NCI-H1436 (cell line): ENCODE measurements around the gene SPAG16.

ENCODE experiments used
- DNase-seq: peaks from one replicate; lab custom pipeline; 2025; lab: John Stamatoyannopoulos, UW

Gene SPAG16

GRCh38 chr2:214277880-214278279, 993.6 kb downstream of the SPAG16 start:
- no peak for DNase-seq

DNA sequence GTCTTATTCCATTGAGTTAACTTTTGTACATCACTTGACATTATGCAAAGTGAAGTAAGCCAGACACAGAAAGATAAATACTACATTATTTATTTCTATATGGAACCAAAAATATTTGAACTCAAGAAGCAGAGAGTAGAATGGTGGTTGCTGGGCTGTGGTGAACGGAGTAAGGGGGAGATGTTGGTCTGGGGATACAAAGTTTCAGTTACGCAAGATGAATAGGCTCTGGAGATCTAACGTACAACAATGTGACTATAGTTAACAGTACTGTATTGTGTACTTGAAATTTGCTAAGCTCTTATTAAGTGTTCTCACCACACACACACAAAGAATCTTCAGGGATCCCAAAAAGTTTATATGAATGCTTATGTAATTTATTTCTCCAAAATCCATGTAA, 1001.7 kb downstream of the SPAG16 start:
- DNase-seq, result no peak

DNA sequence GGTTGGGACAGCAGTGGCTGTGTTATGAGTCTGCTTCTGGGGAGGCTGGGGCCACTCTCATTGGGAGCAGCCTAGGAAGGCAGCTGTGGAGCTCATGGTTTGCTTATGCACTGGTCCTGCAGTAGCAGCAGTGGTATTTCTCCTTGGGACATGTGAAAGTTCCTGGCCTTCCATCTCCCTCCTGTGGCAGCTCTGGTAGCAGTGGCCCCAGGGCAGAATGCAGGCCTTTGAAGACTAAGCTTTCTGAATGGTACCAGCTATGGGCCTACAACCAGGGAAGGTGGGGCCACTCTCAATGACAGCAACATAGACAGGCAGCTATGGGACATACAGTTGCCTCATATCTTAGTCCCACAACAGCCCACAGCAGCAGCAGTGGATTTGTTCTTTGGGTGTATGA, 1009.3 kb downstream of the SPAG16 start:
- DNase-seq, result no peak

DNA sequence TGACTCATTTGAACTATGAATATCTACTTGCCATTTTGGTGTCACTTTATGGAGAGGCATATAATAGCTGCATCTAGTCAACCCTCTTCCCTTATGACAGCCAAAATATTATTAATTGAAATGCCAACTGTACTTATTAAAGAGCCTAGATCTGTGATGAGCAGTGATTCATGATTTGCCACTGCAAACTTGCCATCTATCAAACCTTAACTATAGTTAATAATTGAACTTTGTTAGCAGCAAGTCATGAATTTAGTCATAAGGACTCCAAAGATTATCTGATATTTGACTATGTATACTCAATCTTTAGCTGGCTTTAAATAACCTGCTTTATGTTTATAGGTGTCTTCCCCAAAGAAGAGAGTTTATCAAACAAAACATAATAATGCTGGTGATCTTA, 1010.2 kb downstream of the SPAG16 start:
- DNase-seq, result no peak

GRCh38 chr2:214297423-214297822, 1013.2 kb downstream of the SPAG16 start:
- no peak for DNase-seq

GRCh38 chr2:214310319-214310718, 1026.1 kb downstream of the SPAG16 start:
- DNase-seq, result no peak

DNA sequence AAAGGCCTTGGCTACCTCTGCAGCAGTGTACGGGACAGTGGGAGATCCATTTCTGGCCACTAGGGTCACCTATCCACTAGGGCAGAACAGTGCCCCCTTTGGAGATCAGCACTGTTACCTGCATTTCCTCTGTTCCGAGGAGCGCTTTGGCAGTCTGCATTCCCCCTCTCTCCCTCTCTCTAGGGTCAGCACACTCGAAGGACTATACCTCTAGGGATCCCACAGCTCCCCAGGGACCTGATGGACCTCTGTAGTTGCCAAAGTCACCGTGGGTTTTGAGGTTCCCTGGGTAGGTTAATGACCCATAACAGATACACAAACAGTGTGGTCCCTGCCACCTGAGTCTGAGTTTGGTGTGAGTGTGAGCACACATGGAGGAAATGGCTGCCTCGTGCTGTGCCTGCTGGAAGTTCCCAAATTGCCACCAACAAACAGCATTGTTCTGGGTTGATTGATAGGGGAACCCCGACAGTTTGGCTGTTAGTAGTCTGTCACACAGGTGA, 1026.8 kb downstream of the SPAG16 start:
- no peak for DNase-seq

DNA sequence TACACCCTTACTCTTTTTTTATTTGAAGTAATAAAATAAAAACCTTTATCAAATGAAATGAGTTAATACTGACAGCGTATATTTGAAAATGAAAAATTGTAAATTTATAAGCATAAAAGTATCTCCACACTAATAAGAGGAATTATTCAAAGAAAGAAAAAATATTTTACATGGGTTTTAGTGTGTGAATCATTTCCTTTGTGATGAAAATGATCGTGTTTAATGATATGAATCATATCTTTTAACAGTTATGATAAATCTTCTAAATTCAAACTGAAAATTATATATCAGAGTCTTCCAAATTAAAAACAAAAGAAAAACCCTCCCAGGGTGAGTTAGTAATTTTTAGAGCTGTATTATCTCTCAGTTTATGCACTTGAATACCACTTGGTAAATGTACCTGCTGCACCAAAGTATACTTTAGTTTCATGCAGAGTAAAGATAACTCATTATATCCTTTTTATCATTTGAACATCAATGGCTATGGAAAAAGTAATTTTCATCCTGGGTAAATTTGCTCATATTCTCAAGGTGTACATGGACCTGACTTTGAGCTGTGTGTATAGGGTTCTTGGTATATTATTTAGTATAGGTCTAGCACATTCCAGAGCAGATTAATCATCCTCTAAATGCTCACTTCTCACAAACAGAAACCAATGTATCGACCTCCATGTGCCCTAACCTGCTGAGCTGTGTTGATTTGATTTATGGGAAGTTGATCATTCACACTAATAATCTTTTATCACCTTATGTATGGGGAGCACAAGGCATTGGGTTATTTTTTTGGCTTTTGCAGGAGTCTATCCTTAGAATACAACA, 1027.9 kb downstream of the SPAG16 start:
- no peak for DNase-seq

GRCh38 chr2:214315324-214315723, 1031.1 kb downstream of the SPAG16 start:
- DNase-seq, result no peak

DNA sequence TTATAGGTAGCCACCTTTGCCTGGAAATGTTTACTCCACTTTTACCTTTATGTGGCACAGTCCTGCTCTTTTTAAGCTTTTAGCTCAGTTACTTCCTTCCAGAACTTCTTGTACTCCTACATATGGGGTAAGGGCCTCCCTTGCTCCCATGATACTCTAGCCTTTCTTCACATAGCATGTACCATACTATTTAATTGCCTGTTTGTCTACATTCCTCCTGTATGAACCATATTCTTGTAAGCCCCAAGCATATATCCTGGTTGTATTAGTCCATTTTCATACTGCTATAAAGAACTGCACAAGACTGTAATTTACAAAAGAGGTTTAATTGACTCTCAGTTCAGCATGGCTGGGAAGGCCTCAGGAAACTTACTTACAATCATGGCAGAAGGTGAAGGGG, 1035.9 kb downstream of the SPAG16 start:
- DNase-seq, result no peak

DNA sequence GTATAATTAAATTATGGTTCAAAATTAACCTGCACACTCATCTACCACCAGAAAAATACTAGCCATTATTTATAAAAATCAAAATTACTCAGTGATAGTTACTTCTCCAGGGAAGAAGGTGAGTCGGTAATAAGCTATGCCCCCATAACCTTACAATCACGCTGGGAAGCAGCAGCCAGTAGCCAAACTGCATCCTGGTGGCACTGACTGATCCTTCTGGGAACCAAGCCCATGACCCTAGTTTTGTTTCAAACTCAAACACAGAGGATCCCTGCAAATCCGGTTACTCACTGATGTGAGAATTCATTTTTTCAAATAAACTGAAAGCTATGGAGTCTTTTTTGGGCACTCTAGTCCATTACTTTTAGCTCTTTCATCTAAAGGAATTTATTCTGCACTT, 1038.4 kb downstream of the SPAG16 start:
- DNase-seq, result no peak

DNA sequence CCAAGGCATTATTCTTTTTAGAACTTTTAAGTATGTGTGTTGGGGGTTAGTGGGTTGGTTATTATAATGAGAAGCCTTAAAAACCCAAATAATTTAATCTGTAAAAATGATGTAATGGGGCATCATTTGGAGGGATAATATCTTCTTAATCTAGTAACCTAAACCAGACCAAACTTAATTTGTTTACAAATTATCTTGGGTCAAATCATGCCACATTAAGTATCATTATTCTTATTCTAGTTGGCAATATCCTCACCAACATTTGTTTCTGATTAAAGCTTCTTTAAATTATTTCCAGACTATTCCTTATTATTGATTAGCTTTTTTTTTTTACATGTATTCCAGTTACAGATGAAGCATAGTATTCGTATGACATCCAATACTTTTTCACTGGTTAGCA, 1041.1 kb downstream of the SPAG16 start:
- no peak for DNase-seq

GRCh38 chr2:214328941-214329340, 1044.7 kb downstream of the SPAG16 start:
- DNase-seq, result no peak

DNA sequence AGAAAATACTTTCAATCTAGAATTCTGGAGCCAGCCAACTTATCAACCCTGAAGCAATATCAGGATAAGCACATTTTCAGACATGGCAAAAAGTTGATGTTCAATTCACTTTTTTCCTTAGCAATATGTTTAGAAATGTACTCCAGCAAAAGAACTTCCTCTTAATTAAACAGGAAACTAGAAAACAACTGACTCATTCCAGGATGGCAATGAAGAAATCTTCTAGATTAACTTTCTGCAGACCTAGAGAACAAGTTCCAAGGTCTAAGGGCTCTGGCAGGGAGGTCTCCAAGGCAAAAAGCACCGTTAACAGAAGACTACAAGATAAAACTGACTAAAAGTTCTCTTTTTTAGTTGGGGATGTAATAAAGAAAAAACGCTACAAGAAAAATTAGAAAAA, 1057.4 kb downstream of the SPAG16 start:
- no peak for DNase-seq

DNA sequence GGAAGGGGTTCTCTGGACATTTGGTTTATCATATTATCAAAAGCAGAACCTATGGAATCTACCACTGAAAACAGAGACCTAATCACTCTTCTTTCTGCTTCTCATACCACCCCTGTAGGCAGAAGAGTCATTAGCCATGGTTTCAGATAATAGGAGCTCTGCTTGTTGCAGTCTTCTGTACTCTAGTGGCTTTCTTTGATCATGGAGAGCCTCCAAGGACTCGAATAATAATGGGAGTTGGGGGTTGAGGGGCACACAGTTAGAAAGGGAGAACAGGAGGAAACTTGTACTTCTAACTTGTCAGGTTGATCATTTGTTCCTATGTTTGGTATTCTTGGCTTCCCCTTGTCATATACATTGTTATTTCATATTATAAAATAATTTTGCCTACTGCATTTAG, 1074.2 kb downstream of the SPAG16 start:
- DNase-seq, result no peak

DNA sequence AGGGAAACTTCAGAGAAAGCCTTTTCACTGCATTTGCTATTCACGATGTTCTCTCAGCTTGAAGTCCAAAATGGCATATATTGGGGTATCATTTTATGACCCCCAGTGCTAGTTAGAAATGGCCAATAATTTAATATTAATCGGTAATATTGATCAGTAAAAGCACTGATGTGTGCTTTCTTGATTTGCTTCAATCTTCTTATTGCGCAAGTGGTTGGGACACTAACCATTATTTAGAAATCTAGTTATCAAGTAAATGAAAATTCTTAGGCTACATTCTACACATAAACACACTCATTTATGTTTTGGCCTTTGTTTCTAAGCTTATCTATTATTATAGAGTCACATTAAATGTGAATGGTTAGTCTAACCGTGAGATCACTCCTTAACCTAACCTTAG, 1076.9 kb downstream of the SPAG16 start:
- no peak for DNase-seq

DNA sequence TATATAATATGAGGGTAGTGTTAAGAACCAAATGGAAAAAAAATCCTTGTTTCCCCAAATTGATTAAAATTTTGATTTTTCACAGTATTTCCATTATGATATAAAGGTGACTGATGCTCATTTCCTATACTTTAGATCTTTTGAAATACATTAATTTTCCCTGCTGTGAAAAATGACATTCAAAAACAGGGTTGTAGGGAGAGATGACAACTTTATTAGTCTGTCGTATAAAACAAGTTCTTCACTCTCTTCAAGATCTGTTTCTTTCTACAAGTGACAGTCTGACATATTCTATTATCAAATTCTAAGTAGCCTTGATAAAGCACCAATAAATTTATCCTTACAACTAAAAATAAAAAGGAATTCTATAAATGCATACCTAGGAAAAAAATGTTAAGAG, 1081.3 kb downstream of the SPAG16 start:
- no peak for DNase-seq

DNA sequence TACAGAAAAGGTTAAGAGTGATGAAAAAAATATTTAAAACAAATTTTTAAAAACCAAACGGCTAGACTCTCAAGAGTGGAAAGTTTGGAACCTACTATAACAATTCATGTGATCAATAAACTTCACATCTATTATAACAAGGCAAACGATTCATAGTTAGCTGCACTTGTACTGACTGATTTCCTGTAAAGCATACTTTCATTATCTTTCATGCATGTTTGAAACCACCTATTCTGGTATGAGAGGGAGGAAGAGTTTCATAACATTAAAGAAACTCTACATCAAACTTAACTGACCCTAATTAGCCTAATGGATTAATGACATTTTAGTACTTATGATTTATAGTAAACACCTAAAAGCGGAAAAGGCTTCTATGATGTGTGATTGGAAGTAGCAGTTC, 1082.9 kb downstream of the SPAG16 start:
- no peak for DNase-seq

GRCh38 chr2:214376618-214377285, 1092.5 kb downstream of the SPAG16 start:
- no peak for DNase-seq

- no peak for DNase-seq
Measured at GRCh38 chr2:214377286-214377624, 1093.0 kb downstream of the SPAG16 start.

DNA sequence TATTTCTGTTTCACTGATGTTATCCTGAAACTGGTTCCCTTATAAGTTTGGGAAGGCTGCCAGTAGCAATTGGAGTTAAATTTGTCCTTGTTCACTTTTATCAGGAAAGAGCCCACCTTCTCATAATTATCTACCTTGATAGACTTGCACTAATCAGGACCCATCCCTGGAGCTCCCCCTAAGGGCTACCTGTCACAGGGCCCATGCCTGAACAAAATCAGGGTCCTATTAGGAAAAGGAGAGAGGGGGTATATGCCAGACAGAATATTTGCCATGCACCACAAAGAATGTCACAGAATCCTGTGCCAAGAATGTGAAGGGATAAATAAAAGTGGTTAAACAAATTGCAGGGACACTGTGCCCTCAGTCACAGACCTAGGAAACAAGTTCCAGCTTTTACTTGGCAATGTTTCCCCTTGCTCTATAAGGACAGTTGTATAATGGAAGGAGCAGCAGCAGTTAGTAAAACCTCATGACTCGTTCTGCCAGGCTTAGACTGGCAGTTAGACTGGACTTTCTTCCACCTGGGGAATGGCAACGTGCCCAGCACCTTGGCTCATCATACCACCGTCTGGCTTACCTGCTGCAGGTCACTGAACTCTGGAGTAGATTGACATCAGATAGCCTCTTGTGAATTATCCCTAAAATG, 1094.3 kb downstream of the SPAG16 start:
- DNase-seq, result no peak

DNA sequence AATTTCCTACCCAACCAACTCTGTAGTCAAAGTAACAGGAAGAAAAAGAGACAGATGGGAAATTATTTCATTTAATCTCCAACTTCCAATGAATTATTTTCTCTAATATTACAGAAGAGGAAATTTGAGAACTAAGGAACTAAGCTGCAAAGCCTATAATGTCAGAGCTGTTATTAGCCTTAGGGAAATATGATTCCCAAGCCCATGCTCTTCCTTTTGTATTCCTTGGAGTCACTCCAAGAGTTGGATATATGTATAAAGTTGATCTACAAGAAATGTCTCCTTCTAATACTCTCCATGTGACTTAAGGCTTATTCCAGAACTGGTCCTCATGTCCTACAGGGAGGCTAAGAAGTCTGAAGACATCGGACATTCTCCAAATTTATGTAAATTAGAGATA, 1095.0 kb downstream of the SPAG16 start:
- DNase-seq, result no peak

DNA sequence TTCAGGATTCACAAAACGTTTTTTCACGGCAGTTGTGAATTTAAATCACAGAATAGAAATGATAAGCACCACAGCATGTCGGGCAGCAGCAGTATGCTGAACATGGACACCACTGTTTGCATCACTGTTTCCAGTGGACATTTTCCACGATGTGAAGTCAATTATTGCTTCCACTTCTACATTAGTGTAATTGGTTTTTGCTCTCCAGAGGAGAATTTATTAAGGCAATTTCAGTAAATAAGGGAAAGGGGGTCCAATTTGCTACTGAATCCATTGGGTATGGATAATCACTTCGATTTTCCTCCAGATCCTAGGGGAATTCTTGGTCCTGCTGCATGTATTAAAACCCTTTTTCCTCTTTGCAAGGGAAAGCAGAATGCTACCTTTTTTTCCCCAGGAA, 1096.4 kb downstream of the SPAG16 start:
- no peak for DNase-seq
